Trophoblast cell (in vitro differentiated cells and primary cell): ENCODE measurements around the gene DNM3.
A peak's percentile ranks its signal among the peaks of the same experiment; 100 is the strongest.

Experiments
- DNase-seq, 2 donors: peaks; one replicate each; pipeline ENCODE4 v3.0.0-alpha.2; 2016
- H2AFZ ChIP-seq: 2 replicates; pipeline ENCODE4 v1.6.1; 2013; ENCODE audit warnings: low read length, moderate library complexity, mild to moderate bottlenecking; ENCODE audit not compliant: insufficient read depth, poor library complexity
- H2AK5ac ChIP-seq: 2 replicates; pipeline ENCODE4 v1.6.1; 2013; ENCODE audit warnings: mild to moderate bottlenecking, low read length
- H2BK120ac ChIP-seq: 2 replicates; pipeline ENCODE4 v1.6.1; 2013; ENCODE audit warnings: low read length, mild to moderate bottlenecking, moderate library complexity; ENCODE audit not compliant: insufficient read depth, poor library complexity
- H2BK12ac ChIP-seq: 2 replicates; pipeline ENCODE4 v1.6.1; 2013; ENCODE audit warnings: mild to moderate bottlenecking, low read length, moderate library complexity
- H2BK5ac ChIP-seq: 2 replicates; pipeline ENCODE4 v1.6.1; 2013; ENCODE audit warnings: low read length, low read depth, moderate library complexity, mild to moderate bottlenecking; ENCODE audit not compliant: poor library complexity
- H3K14ac ChIP-seq: 2 replicates; pipeline ENCODE4 v1.6.1; 2013; ENCODE audit warnings: mild to moderate bottlenecking, low read length
- H3K18ac ChIP-seq: 2 replicates; pipeline ENCODE4 v1.6.1; 2013; ENCODE audit warnings: mild to moderate bottlenecking, low read length
- H3K23ac ChIP-seq: 2 replicates; pipeline ENCODE4 v1.6.1; 2013; ENCODE audit warnings: low read length
- H3K27ac ChIP-seq: 2 replicates; pipeline ENCODE4 v1.5.1; 2013; ENCODE audit warnings: low read depth, mild to moderate bottlenecking, inconsistent platforms, low read length, moderate library complexity
- H3K27me3 ChIP-seq: 2 replicates; pipeline ENCODE4 v1.6.1; 2013; ENCODE audit warnings: inconsistent platforms, mild to moderate bottlenecking, low read length, moderate library complexity; ENCODE audit not compliant: insufficient read depth
- H3K36me3 ChIP-seq, 2 experiments: 1 replicate in 1 of 2; 2 replicates in 1 of 2; pipeline ENCODE4 v1.6.1; 2013; ENCODE audit warnings: low read length in 2 of 2, mild to moderate bottlenecking in 2 of 2, moderate library complexity in 1 of 2; ENCODE audit not compliant: insufficient read depth in 2 of 2, control insufficient read depth in 1 of 2
- H3K4ac ChIP-seq: 2 replicates; pipeline ENCODE4 v1.6.1; 2013; ENCODE audit warnings: low read depth, mild to moderate bottlenecking, low read length, moderate library complexity
- H3K4me1 ChIP-seq, 2 experiments: 1 replicate in 1 of 2; 2 replicates in 1 of 2; pipeline ENCODE4 v1.6.1; 2013; ENCODE audit warnings: low read length in 2 of 2, mild to moderate bottlenecking in 2 of 2, moderate library complexity in 1 of 2; ENCODE audit not compliant: insufficient read depth in 2 of 2, control insufficient read depth in 1 of 2
- H3K4me2 ChIP-seq: 2 replicates; pipeline ENCODE4 v1.6.1; 2013; ENCODE audit warnings: inconsistent platforms, mild to moderate bottlenecking, low read length, moderate library complexity
- H3K4me3 ChIP-seq: 2 replicates; pipeline ENCODE4 v1.5.1; 2013; ENCODE audit warnings: mild to moderate bottlenecking, low read depth, low read length, inconsistent platforms
- H3K79me1 ChIP-seq: one replicate; pipeline ENCODE4 v1.6.1; 2013; ENCODE audit warnings: low read length
- H3K79me2 ChIP-seq: 2 replicates; pipeline ENCODE4 v1.6.1; 2013; ENCODE audit warnings: low read length, mild to moderate bottlenecking; ENCODE audit not compliant: control insufficient read depth, insufficient read depth, poor library complexity
- H3K9ac ChIP-seq: 2 replicates; pipeline ENCODE4 v1.6.1; 2013; ENCODE audit warnings: mild to moderate bottlenecking, low read length
- H3K9me3 ChIP-seq: 2 replicates; pipeline ENCODE4 v1.6.1; 2013; ENCODE audit warnings: low read depth, mild to moderate bottlenecking, control low read depth, inconsistent platforms, low read length; ENCODE audit not compliant: insufficient read depth
- H4K12ac ChIP-seq: 2 replicates; pipeline ENCODE4 v1.6.1; 2013; ENCODE audit warnings: low read depth, mild to moderate bottlenecking, low read length, moderate library complexity
- H4K8ac ChIP-seq: 2 replicates; pipeline ENCODE4 v1.6.1; 2013; ENCODE audit warnings: low read depth, mild to moderate bottlenecking, low read length, moderate library complexity
- H4K91ac ChIP-seq: one replicate; pipeline ENCODE4 v1.6.1; 2013; ENCODE audit warnings: low read depth, mild to moderate bottlenecking, low read length, moderate library complexity
- WGBS: extraction: QIAGEN DNeasy Blood & Tissue Kit; methylation state at CpG from one replicate; pipeline ENCODE4 v1.1.7; 2013; ENCODE audit warnings: missing lambda C conversion rate; ENCODE audit not compliant: insufficient read length, insufficient coverage; ENCODE audit errors: extremely low coverage; 5-methylcytosine and 5-hydroxymethylcytosine counted together

DNM3 gene

GRCh38 chr1:172088256-172088655, 247.0 kb downstream of the DNM3 start:
- no CpG with 5 or more reads among the region's 1 CpG for WGBS
- Histone ChIP-seq H3K4me2 (no peak overlapping the region), H3K79me2 (no peaks in the 10 kb centered on the region)

GRCh38 chr1:172089768-172090510, 248.6 kb downstream of the DNM3 start:
- Histone ChIP-seq H3K14ac (no peak overlapping the region), H2BK12ac (no peak overlapping the region), H3K9ac (no peak overlapping the region), H3K9me3 (no peaks in the 10 kb centered on the region), H4K12ac (no peak overlapping the region), H2BK120ac (no peak overlapping the region), H3K4ac (no peak overlapping the region), H3K79me2 (no peaks in the 10 kb centered on the region), H3K4me2 (no peak overlapping the region), H3K4me3 (no peak overlapping the region), H4K8ac (no peak overlapping the region), H3K79me1 (peaks cover 6% of the 10 kb centered on the region), H3K27me3 (no peaks in the 10 kb centered on the region), H2AFZ (no peak overlapping the region), H3K4me1 (peaks cover 2 to 3% of the 10 kb centered on the region in 2 experiments), H3K27ac (no peak overlapping the region), H4K91ac (no peak overlapping the region), H2AK5ac (no peak overlapping the region), H2BK5ac (no peak overlapping the region), H3K18ac (no peak overlapping the region), H3K23ac (no peak overlapping the region), H3K36me3 (no peaks in the 10 kb centered on the region)
- WGBS, result no CpG with 5 or more reads among the region's 7 CpGs
- peak; percentile 33 to 38 for DNase-seq

More at GRCh38 chr1:172088256-172088655, 247.0 kb downstream of the DNM3 start:
- peaks cover 2 to 3% of the 10 kb centered on the region in 2 experiments for H3K4me1 ChIP-seq
- H3K36me3 ChIP-seq, result no peaks in the 10 kb centered on the region
- no peak overlapping the region for H3K4ac ChIP-seq
- no peak overlapping the region for H4K91ac ChIP-seq
- H2BK12ac ChIP-seq, result no peak overlapping the region
- H3K9ac ChIP-seq, result no peak overlapping the region
- H3K9me3 ChIP-seq, result no peaks in the 10 kb centered on the region
- H3K14ac ChIP-seq, result no peak overlapping the region
- no peak overlapping the region for H2AFZ ChIP-seq
- no peak overlapping the region for H3K27ac ChIP-seq
- H4K12ac ChIP-seq, result no peak overlapping the region
- H3K79me1 ChIP-seq, result peaks cover 6% of the 10 kb centered on the region
- H3K23ac ChIP-seq, result no peak overlapping the region
- H2AK5ac ChIP-seq, result no peak overlapping the region
- no peak overlapping the region for H3K18ac ChIP-seq
- no peak overlapping the region for H2BK5ac ChIP-seq
- DNase-seq, result no peak
- H4K8ac ChIP-seq, result no peak overlapping the region
- no peak overlapping the region for H2BK120ac ChIP-seq
- no peaks in the 10 kb centered on the region for H3K27me3 ChIP-seq
- no peak overlapping the region for H3K4me3 ChIP-seq

GRCh38 chr1:172090511-172090817, 249.2 kb downstream of the DNM3 start:
- Histone ChIP-seq H3K4ac (no peak overlapping the region), H4K91ac (no peak overlapping the region), H3K9ac (no peak overlapping the region), H3K4me3 (no peak overlapping the region), H3K79me1 (peaks cover 6% of the 10 kb centered on the region), H3K14ac (no peak overlapping the region), H3K18ac (no peak overlapping the region), H4K12ac (no peak overlapping the region), H3K4me1 (peaks cover 2 to 3% of the 10 kb centered on the region in 2 experiments), H3K79me2 (no peaks in the 10 kb centered on the region), H2BK120ac (no peak overlapping the region), H4K8ac (no peak overlapping the region), H3K36me3 (no peaks in the 10 kb centered on the region), H2BK12ac (no peak overlapping the region), H3K23ac (no peak overlapping the region), H3K27me3 (no peaks in the 10 kb centered on the region), H2BK5ac (no peak overlapping the region), H3K27ac (no peak overlapping the region), H2AK5ac (no peak overlapping the region), H2AFZ (no peak overlapping the region), H3K9me3 (no peaks in the 10 kb centered on the region), H3K4me2 (no peak overlapping the region)
- WGBS, result no CpG with 5 or more reads among the region's 1 CpG
- no peak for DNase-seq

GRCh38 chr1:172095846-172096245, 254.5 kb downstream of the DNM3 start:
- Histone ChIP-seq H4K91ac (no peak overlapping the region), H3K79me1 (peaks cover 6% of the 10 kb centered on the region), H3K14ac (no peak overlapping the region), H2BK5ac (no peak overlapping the region), H3K79me2 (no peaks in the 10 kb centered on the region), H3K4ac (no peak overlapping the region), H3K9me3 (no peaks in the 10 kb centered on the region), H3K27me3 (no peaks in the 10 kb centered on the region), H2BK12ac (no peak overlapping the region), H3K4me1 (peaks cover 2 to 3% of the 10 kb centered on the region in 2 experiments), H2AK5ac (no peak overlapping the region), H2BK120ac (no peak overlapping the region), H4K12ac (no peak overlapping the region), H3K9ac (no peak overlapping the region), H4K8ac (no peak overlapping the region), H3K4me2 (no peak overlapping the region), H3K23ac (no peak overlapping the region), H2AFZ (no peak overlapping the region), H3K4me3 (no peak overlapping the region), H3K36me3 (no peaks in the 10 kb centered on the region), H3K27ac (no peak overlapping the region), H3K18ac (no peak overlapping the region)
- WGBS, result no CpG with 5 or more reads among the region's 2 CpGs
- DNase-seq, result no peak
